ENCODE results near the gene APOL2. TPM values are rescaled to one million over a fixed set of nuclear protein-coding genes. Genes with fewer than 3 reads are reported as not detected.

The APOL2 gene
- total RNA-seq, 5 donors from 2014 or later (not counting 1 experiment from before 2014, with no cell fraction given): 38.3 to 80.7 (median 70.6) TPM

- WGBS (ENCODE audit: insufficient coverage): 80% methylated on average over 7 of the region's 8 CpGs
- POLR2A ChIA-PET: no interaction called here
- no peaks in the 10 kb centered on the region for H3K9me3 Mint-ChIP-seq
- Histone ChIP-seq H3K4me1 (ENCODE audit: control insufficient read depth in 1 of 2, extremely low read depth in 1 of 2, insufficient read depth in 2 of 2, low read length in 2 of 2) (no peaks in the 10 kb centered on the region), H3K27ac (ENCODE audit: low read length) (no peak overlapping the region), H3K36me3 (ENCODE audit: control insufficient read depth in 2 of 2, extremely low read depth in 1 of 2, insufficient read depth in 1 of 2, low read length in 1 of 2) (peaks cover 15 to 52% of the 10 kb centered on the region in 2 donors), H3K9me3 (no peaks in the 10 kb centered on the region), H3K4me3 (ENCODE audit: control insufficient read depth in 1 of 2, extremely low read depth in 1 of 2, low read length in 1 of 2) (no peak overlapping the region), H3K27me3 (replicated peaks in 1 of 2; ENCODE audit: control insufficient read depth in 2 of 2, extremely low read depth in 1 of 2, insufficient read depth in 2 of 2, low read length in 1 of 2) (no peaks in the 10 kb centered on the region)
- peaks cover 2 to 4% (median 2%) of the 10 kb centered on the region in 3 donors for H3K4me1 Mint-ChIP-seq
- DNase-seq (no peak), ATAC-seq (replicated peaks in 1 of 4) (no peak)
- peaks cover 64% of the 10 kb centered on the region for H3K36me3 Mint-ChIP-seq
- H3K27ac Mint-ChIP-seq: no peak overlapping the region
- H3K4me3 Mint-ChIP-seq: no peak overlapping the region
- CTCF ChIA-PET: interaction anchor here in 1 of 2 donors (0.7 kb wide), 2 partner anchors 55 to 59 kb away, joined by 3 to 6 read pairs; no protein-coding TSS in a partner anchor
- no peaks in the 10 kb centered on the region for H3K27me3 Mint-ChIP-seq
Measured at GRCh38 chr22:36227806-36228205, 11.5 kb downstream of the APOL2 start.

- Mint-ChIP-seq H3K27me3 (no peaks in the 10 kb centered on the region), H3K4me3 (no peak overlapping the region), H3K4me1 (peaks cover 2 to 6% (median 4%) of the 10 kb centered on the region in 3 donors), H3K9me3 (no peaks in the 10 kb centered on the region), H3K27ac (no peak overlapping the region), H3K36me3 (peaks cover 61% of the 10 kb centered on the region)
- H3K9me3 ChIP-seq: no peaks in the 10 kb centered on the region
- WGBS (ENCODE audit: insufficient coverage): 83% methylated on average over 5 of the region's 9 CpGs
- ChIA-PET CTCF (interaction anchor here in 1 of 2 donors (0.7 kb wide), 3 partner anchors 13 to 58 kb away, joined by 3 to 6 read pairs (median 4); no protein-coding TSS in a partner anchor), POLR2A (no interaction called here)
- peaks cover 14 to 48% of the 10 kb centered on the region in 2 donors for H3K36me3 ChIP-seq (ENCODE audit: control insufficient read depth in 2 of 2, extremely low read depth in 1 of 2, insufficient read depth in 1 of 2, low read length in 1 of 2)
- H3K4me3 ChIP-seq (ENCODE audit: control insufficient read depth in 1 of 2, extremely low read depth in 1 of 2, low read length in 1 of 2): no peak overlapping the region
- no peak for ATAC-seq (replicated peaks in 1 of 4)
- no peak overlapping the region for H3K27ac ChIP-seq (ENCODE audit: low read length)
- DNase-seq: no peak
- H3K27me3 ChIP-seq (replicated peaks in 1 of 2; ENCODE audit: control insufficient read depth in 2 of 2, extremely low read depth in 1 of 2, insufficient read depth in 2 of 2, low read length in 1 of 2): no peaks in the 10 kb centered on the region
- H3K4me1 ChIP-seq (ENCODE audit: control insufficient read depth in 1 of 2, extremely low read depth in 1 of 2, insufficient read depth in 2 of 2, low read length in 2 of 2): no peaks in the 10 kb centered on the region
Measured at GRCh38 chr22:36227396-36227795, 11.9 kb downstream of the APOL2 start.

GRCh38 chr22:36226189-36226588 lies 13.1 kb downstream of the APOL2 start:
- no peaks in the 10 kb centered on the region for H3K9me3 Mint-ChIP-seq
- no peaks in the 10 kb centered on the region for H3K27me3 Mint-ChIP-seq
- DNase-seq: no peak
- peaks cover 0 to 5% of the 10 kb centered on the region in 2 experiments for H3K4me1 ChIP-seq (ENCODE audit: control insufficient read depth in 1 of 2, extremely low read depth in 1 of 2, insufficient read depth in 2 of 2, low read length in 2 of 2)
- H3K27ac Mint-ChIP-seq: no peak overlapping the region
- H3K9me3 ChIP-seq: no peaks in the 10 kb centered on the region
- 83% methylated on average over 1 of the region's 5 CpGs for WGBS (ENCODE audit: insufficient coverage)
- ChIA-PET CTCF (interaction anchor here in 1 of 2 donors (0.6 kb wide), 1 partner anchor 257 kb away, joined by 4 read pairs; no protein-coding TSS in a partner anchor), POLR2A (no interaction called here)
- no peak overlapping the region for H3K27ac ChIP-seq (ENCODE audit: low read length)
- no peak overlapping the region for H3K4me3 Mint-ChIP-seq
- H3K27me3 ChIP-seq (replicated peaks in 1 of 2; ENCODE audit: control insufficient read depth in 2 of 2, extremely low read depth in 1 of 2, insufficient read depth in 2 of 2, low read length in 1 of 2): no peaks in the 10 kb centered on the region
- peaks cover 52% of the 10 kb centered on the region for H3K36me3 Mint-ChIP-seq
- peaks cover 6 to 18% (median 8%) of the 10 kb centered on the region in 3 donors for H3K4me1 Mint-ChIP-seq
- H3K4me3 ChIP-seq (ENCODE audit: control insufficient read depth in 1 of 2, extremely low read depth in 1 of 2, low read length in 1 of 2): no peak overlapping the region
- ATAC-seq (replicated peaks in 1 of 4): no peak
- peaks cover 3 to 36% of the 10 kb centered on the region in 2 donors for H3K36me3 ChIP-seq (ENCODE audit: control insufficient read depth in 2 of 2, extremely low read depth in 1 of 2, insufficient read depth in 1 of 2, low read length in 1 of 2)

GRCh38 chr22:36225333-36225922 lies 13.9 kb downstream of the APOL2 start:
- CTCF ChIA-PET: no interaction called here
- 84% methylated on average over 6 of the region's 9 CpGs for WGBS (ENCODE audit: insufficient coverage)
- Histone ChIP-seq H3K27ac (ENCODE audit: low read length) (no peak overlapping the region), H3K36me3 (ENCODE audit: control insufficient read depth in 2 of 2, extremely low read depth in 1 of 2, insufficient read depth in 1 of 2, low read length in 1 of 2) (peaks cover 3 to 28% of the 10 kb centered on the region in 2 donors), H3K4me3 (ENCODE audit: control insufficient read depth in 1 of 2, extremely low read depth in 1 of 2, low read length in 1 of 2) (no peak overlapping the region), H3K4me1 (ENCODE audit: control insufficient read depth in 1 of 2, extremely low read depth in 1 of 2, insufficient read depth in 2 of 2, low read length in 2 of 2) (peaks cover 0 to 5% of the 10 kb centered on the region in 2 experiments), H3K27me3 (replicated peaks in 1 of 2; ENCODE audit: control insufficient read depth in 2 of 2, extremely low read depth in 1 of 2, insufficient read depth in 2 of 2, low read length in 1 of 2) (peaks cover 0 to 2% of the 10 kb centered on the region in 2 experiments), H3K9me3 (no peaks in the 10 kb centered on the region)
- H3K4me3 Mint-ChIP-seq: no peak overlapping the region
- POLR2A ChIA-PET: no interaction called here
- ATAC-seq (replicated peaks in 1 of 4): no peak
- H3K27me3 Mint-ChIP-seq: no peaks in the 10 kb centered on the region
- H3K9me3 Mint-ChIP-seq: no peaks in the 10 kb centered on the region
- no peak overlapping the region for H3K27ac Mint-ChIP-seq
- H3K4me1 Mint-ChIP-seq: peaks cover 6 to 20% (median 8%) of the 10 kb centered on the region in 3 donors
- no peak for DNase-seq
- H3K36me3 Mint-ChIP-seq: peaks cover 47% of the 10 kb centered on the region

- ChIA-PET CTCF (no interaction called here), POLR2A (no interaction called here)
- no peak for DNase-seq
- 96% methylated on average over 4 of the region's 4 CpGs for WGBS (ENCODE audit: insufficient coverage)
- peaks cover 38% of the 10 kb centered on the region for H3K36me3 Mint-ChIP-seq
- peaks cover 3 to 18% of the 10 kb centered on the region in 2 donors for H3K36me3 ChIP-seq (ENCODE audit: control insufficient read depth in 2 of 2, extremely low read depth in 1 of 2, insufficient read depth in 1 of 2, low read length in 1 of 2)
- H3K9me3 Mint-ChIP-seq: no peaks in the 10 kb centered on the region
- ATAC-seq (replicated peaks in 1 of 4): no peak
- H3K4me1 Mint-ChIP-seq: peaks cover 6 to 20% (median 8%) of the 10 kb centered on the region in 3 donors
- no peak overlapping the region for H3K27ac Mint-ChIP-seq
- H3K27ac ChIP-seq (ENCODE audit: low read length): no peak overlapping the region
- no peak overlapping the region for H3K4me3 Mint-ChIP-seq
- H3K4me1 ChIP-seq (ENCODE audit: control insufficient read depth in 1 of 2, extremely low read depth in 1 of 2, insufficient read depth in 2 of 2, low read length in 2 of 2): peaks cover 0 to 5% of the 10 kb centered on the region in 2 experiments
- H3K9me3 ChIP-seq: no peaks in the 10 kb centered on the region
- peaks cover 0 to under 1% of the 10 kb centered on the region in 2 donors for H3K27me3 Mint-ChIP-seq
- H3K27me3 ChIP-seq (replicated peaks in 1 of 2; ENCODE audit: control insufficient read depth in 2 of 2, extremely low read depth in 1 of 2, insufficient read depth in 2 of 2, low read length in 1 of 2): peaks cover 0 to 3% of the 10 kb centered on the region in 2 experiments
- no peak overlapping the region for H3K4me3 ChIP-seq (ENCODE audit: control insufficient read depth in 1 of 2, extremely low read depth in 1 of 2, low read length in 1 of 2)
Measured at GRCh38 chr22:36224245-36224644, 15.1 kb downstream of the APOL2 start.

- Mint-ChIP-seq H3K4me1 (peaks cover 6 to 20% (median 8%) of the 10 kb centered on the region in 3 donors), H3K27ac (no peak overlapping the region), H3K27me3 (peaks cover 5 to 6% of the 10 kb centered on the region in 2 donors), H3K4me3 (no peak overlapping the region), H3K9me3 (no peaks in the 10 kb centered on the region), H3K36me3 (peaks cover 30% of the 10 kb centered on the region)
- no peak overlapping the region for H3K4me3 ChIP-seq (ENCODE audit: control insufficient read depth in 1 of 2, extremely low read depth in 1 of 2, low read length in 1 of 2)
- no peaks in the 10 kb centered on the region for H3K9me3 ChIP-seq
- ATAC-seq (replicated peaks in 1 of 4): no peak
- whole genome bisulfite sequencing (ENCODE audit: insufficient coverage): 90% methylated on average over 7 of the region's 8 CpGs
- H3K36me3 ChIP-seq (ENCODE audit: control insufficient read depth in 2 of 2, extremely low read depth in 1 of 2, insufficient read depth in 1 of 2, low read length in 1 of 2): peaks cover 3 to 12% of the 10 kb centered on the region in 2 donors
- POLR2A ChIA-PET: no interaction called here
- no peak for DNase-seq
- H3K27ac ChIP-seq (ENCODE audit: low read length): no peak overlapping the region
- peaks cover 0 to 5% of the 10 kb centered on the region in 2 experiments for H3K4me1 ChIP-seq (ENCODE audit: control insufficient read depth in 1 of 2, extremely low read depth in 1 of 2, insufficient read depth in 2 of 2, low read length in 2 of 2)
- CTCF ChIA-PET: interaction anchor here in 1 of 2 donors (0.6 kb wide), 1 partner anchor 67 kb away, joined by 3 read pairs; no protein-coding TSS in a partner anchor
- H3K27me3 ChIP-seq (replicated peaks in 1 of 2; ENCODE audit: control insufficient read depth in 2 of 2, extremely low read depth in 1 of 2, insufficient read depth in 2 of 2, low read length in 1 of 2): peaks cover 0 to 6% of the 10 kb centered on the region in 2 experiments
Measured at GRCh38 chr22:36223504-36223903, 15.8 kb downstream of the APOL2 start.

Measured in T-cell (primary cell).